ENCODE measurements around the gene PBX3.

- TF ChIP-seq, protein P1, sequence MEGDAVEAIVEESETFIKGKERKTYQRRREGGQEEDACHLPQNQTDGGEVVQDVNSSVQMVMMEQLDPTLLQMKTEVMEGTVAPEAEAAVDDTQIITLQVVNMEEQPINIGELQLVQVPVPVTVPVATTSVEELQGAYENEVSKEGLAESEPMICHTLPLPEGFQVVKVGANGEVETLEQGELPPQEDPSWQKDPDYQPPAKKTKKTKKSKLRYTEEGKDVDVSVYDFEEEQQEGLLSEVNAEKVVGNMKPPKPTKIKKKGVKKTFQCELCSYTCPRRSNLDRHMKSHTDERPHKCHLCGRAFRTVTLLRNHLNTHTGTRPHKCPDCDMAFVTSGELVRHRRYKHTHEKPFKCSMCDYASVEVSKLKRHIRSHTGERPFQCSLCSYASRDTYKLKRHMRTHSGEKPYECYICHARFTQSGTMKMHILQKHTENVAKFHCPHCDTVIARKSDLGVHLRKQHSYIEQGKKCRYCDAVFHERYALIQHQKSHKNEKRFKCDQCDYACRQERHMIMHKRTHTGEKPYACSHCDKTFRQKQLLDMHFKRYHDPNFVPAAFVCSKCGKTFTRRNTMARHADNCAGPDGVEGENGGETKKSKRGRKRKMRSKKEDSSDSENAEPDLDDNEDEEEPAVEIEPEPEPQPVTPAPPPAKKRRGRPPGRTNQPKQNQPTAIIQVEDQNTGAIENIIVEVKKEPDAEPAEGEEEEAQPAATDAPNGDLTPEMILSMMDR (conservative IDR thresholded peaks at IDR 0.05 in 1 of 2, IDR thresholded peaks at IDR 0.05 in 1 of 2; ENCODE audit: low read depth in 1 of 2, low read length in 2 of 2), result no peak
- TF ChIP-seq EZH2 (IDR thresholded peaks at IDR 0.05; ENCODE audit: low read length, missing control alignments), result no peak
Measured at GRCh38 chr9:125749951-125750626, 2.9 kb downstream of the PBX3 start.
